GM19397 (cell line): ENCODE data around the gene UBXN6.
A peak's percentile ranks its signal among the peaks of the same experiment; 100 is the strongest.

ENCODE experiments used
- ATAC-seq: cut with Tn5 transposase; IDR thresholded peaks from one replicate; pipeline ENCODE4 v1.9.1; 2021; ENCODE audit warnings: mild to moderate bottlenecking, moderate library complexity; ENCODE audit not compliant: unreplicated experiment

The UBXN6 gene

GRCh38 chr19:4457654-4458395 lies at the start of gene UBXN6:
Gene UBXN6 (minus strand): TSS chr19:4457794. CDS start chr19:4457697, 97 bp downstream.
- ATAC-seq, result peak; percentile 95

- no peak for ATAC-seq
Observed at GRCh38 chr19:4507150-4507452, 49.5 kb upstream of the UBXN6 start.

GRCh38 chr19:4506449-4507149 lies 49.0 kb upstream of the UBXN6 start:
- ATAC-seq, result no peak

- ATAC-seq, result no peak
Observed at GRCh38 chr19:4505570-4506448, 48.2 kb upstream of the UBXN6 start.

- no peak for ATAC-seq
Observed at GRCh38 chr19:4504891-4505569, 47.4 kb upstream of the UBXN6 start.

GRCh38 chr19:4504297-4504701 lies 46.7 kb upstream of the UBXN6 start:
- ATAC-seq, result no peak

GRCh38 chr19:4503825-4504170 lies 46.2 kb upstream of the UBXN6 start:
- no peak for ATAC-seq

GRCh38 chr19:4503132-4503824 lies 45.7 kb upstream of the UBXN6 start:
- no peak for ATAC-seq

- no peak for ATAC-seq
Observed at GRCh38 chr19:4502282-4503131, 44.9 kb upstream of the UBXN6 start.

- ATAC-seq, result no peak
Observed at GRCh38 chr19:4501691-4502090, 44.1 kb upstream of the UBXN6 start.

- no peak for ATAC-seq
Observed at GRCh38 chr19:4500841-4501591, 43.4 kb upstream of the UBXN6 start.

GRCh38 chr19:4499855-4500254 lies 42.3 kb upstream of the UBXN6 start:
- no peak for ATAC-seq

GRCh38 chr19:4499318-4499717 lies 41.7 kb upstream of the UBXN6 start:
- no peak for ATAC-seq

- no peak for ATAC-seq
Observed at GRCh38 chr19:4498694-4499093, 41.1 kb upstream of the UBXN6 start.

- ATAC-seq, result no peak
Observed at GRCh38 chr19:4497770-4498389, 40.3 kb upstream of the UBXN6 start.

- no peak for ATAC-seq
Observed at GRCh38 chr19:4496304-4496703, 38.7 kb upstream of the UBXN6 start.

GRCh38 chr19:4495471-4495870 lies 37.9 kb upstream of the UBXN6 start:
- ATAC-seq, result no peak

GRCh38 chr19:4494691-4495064 lies 37.1 kb upstream of the UBXN6 start:
- ATAC-seq, result no peak
